Measurements from ENCODE around the gene NPB.

Gene NPB

GRCh38 chr17:81867170-81867990, 34.7 kb upstream of the NPB start (continued):
- TF ChIP-seq ZBTB1 (tag by site-specific recombination; IDR thresholded peaks at IDR 0.05): no peak
- TF ChIP-seq, protein P1, sequence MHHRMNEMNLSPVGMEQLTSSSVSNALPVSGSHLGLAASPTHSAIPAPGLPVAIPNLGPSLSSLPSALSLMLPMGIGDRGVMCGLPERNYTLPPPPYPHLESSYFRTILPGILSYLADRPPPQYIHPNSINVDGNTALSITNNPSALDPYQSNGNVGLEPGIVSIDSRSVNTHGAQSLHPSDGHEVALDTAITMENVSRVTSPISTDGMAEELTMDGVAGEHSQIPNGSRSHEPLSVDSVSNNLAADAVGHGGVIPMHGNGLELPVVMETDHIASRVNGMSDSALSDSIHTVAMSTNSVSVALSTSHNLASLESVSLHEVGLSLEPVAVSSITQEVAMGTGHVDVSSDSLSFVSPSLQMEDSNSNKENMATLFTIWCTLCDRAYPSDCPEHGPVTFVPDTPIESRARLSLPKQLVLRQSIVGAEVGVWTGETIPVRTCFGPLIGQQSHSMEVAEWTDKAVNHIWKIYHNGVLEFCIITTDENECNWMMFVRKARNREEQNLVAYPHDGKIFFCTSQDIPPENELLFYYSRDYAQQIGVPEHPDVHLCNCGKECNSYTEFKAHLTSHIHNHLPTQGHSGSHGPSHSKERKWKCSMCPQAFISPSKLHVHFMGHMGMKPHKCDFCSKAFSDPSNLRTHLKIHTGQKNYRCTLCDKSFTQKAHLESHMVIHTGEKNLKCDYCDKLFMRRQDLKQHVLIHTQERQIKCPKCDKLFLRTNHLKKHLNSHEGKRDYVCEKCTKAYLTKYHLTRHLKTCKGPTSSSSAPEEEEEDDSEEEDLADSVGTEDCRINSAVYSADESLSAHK (tag by site-specific recombination; IDR thresholded peaks at IDR 0.05): peak; percentile 48; the same call in 1 of the 2 replicates
- TF ChIP-seq ZBTB8A (tag by site-specific recombination; IDR thresholded peaks at IDR 0.05): peak; percentile 62
- TF ChIP-seq KLF1 (tag by site-specific recombination; IDR thresholded peaks at IDR 0.05): peak; percentile 68
- no peak for TF ChIP-seq ZNF184 (tag by site-specific recombination; IDR thresholded peaks at IDR 0.05)
- 0 out of 2 replicates have a peak, but pooled peaks have one; percentile 23 for TF ChIP-seq ZXDB (tag by site-specific recombination; IDR thresholded peaks at IDR 0.05)
- no peak for TF ChIP-seq ZNF391 (tag by site-specific recombination; IDR thresholded peaks at IDR 0.05; ENCODE audit: borderline replicate concordance, low read depth)
- TF ChIP-seq ZNF155 (tag by site-specific recombination; IDR thresholded peaks at IDR 0.05): no peak
- no peak for TF ChIP-seq ZNF626 (tag by site-specific recombination; IDR thresholded peaks at IDR 0.05)
- no peak for TF ChIP-seq ZNF555 (tag by site-specific recombination; conservative IDR thresholded peaks at IDR 0.05)
- no peak; the same call in none of the 2 replicates for TF ChIP-seq ZNF843 (tag by site-specific recombination; IDR thresholded peaks at IDR 0.05)
- no peak for TF ChIP-seq ZNF16 (tag by site-specific recombination; IDR thresholded peaks at IDR 0.05; ENCODE audit: low read depth)
- no peak; the same call in 1 of the 2 replicates for TF ChIP-seq KLF9 (tag by site-specific recombination; IDR thresholded peaks at IDR 0.05; ENCODE audit: low read depth)
- no peak for TF ChIP-seq ZNF670 (tag by site-specific recombination; IDR thresholded peaks at IDR 0.05; ENCODE audit: low read depth)
- TF ChIP-seq ZNF76 (tag by site-specific recombination; IDR thresholded peaks at IDR 0.05; ENCODE audit: borderline replicate concordance, low read depth): no peak
- peak; percentile 50; the same call in 1 of the 2 replicates for TF ChIP-seq ZBTB17 (tag by site-specific recombination; IDR thresholded peaks at IDR 0.05)
- peak; percentile 94 for TF ChIP-seq PATZ1 (tag by site-specific recombination; IDR thresholded peaks at IDR 0.05)
- TF ChIP-seq ZBTB20 (tag by site-specific recombination; IDR thresholded peaks at IDR 0.05): peak; percentile 81
- no peak for TF ChIP-seq ZNF404 (tag by site-specific recombination; IDR thresholded peaks at IDR 0.05)
- no peak for TF ChIP-seq ZNF37A (tag by site-specific recombination; IDR thresholded peaks at IDR 0.05)
- TF ChIP-seq, protein P2, sequence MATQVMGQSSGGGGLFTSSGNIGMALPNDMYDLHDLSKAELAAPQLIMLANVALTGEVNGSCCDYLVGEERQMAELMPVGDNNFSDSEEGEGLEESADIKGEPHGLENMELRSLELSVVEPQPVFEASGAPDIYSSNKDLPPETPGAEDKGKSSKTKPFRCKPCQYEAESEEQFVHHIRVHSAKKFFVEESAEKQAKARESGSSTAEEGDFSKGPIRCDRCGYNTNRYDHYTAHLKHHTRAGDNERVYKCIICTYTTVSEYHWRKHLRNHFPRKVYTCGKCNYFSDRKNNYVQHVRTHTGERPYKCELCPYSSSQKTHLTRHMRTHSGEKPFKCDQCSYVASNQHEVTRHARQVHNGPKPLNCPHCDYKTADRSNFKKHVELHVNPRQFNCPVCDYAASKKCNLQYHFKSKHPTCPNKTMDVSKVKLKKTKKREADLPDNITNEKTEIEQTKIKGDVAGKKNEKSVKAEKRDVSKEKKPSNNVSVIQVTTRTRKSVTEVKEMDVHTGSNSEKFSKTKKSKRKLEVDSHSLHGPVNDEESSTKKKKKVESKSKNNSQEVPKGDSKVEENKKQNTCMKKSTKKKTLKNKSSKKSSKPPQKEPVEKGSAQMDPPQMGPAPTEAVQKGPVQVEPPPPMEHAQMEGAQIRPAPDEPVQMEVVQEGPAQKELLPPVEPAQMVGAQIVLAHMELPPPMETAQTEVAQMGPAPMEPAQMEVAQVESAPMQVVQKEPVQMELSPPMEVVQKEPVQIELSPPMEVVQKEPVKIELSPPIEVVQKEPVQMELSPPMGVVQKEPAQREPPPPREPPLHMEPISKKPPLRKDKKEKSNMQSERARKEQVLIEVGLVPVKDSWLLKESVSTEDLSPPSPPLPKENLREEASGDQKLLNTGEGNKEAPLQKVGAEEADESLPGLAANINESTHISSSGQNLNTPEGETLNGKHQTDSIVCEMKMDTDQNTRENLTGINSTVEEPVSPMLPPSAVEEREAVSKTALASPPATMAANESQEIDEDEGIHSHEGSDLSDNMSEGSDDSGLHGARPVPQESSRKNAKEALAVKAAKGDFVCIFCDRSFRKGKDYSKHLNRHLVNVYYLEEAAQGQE (tag by site-specific recombination; IDR thresholded peaks at IDR 0.05): no peak
- peak; percentile 39 for TF ChIP-seq BCL11B (tag by site-specific recombination; IDR thresholded peaks at IDR 0.05; ENCODE audit: low read depth)
- TF ChIP-seq ZNF138 (tag by site-specific recombination; IDR thresholded peaks at IDR 0.05; ENCODE audit: borderline replicate concordance): no peak
- peak; percentile 76 for TF ChIP-seq GLIS1 (tag by site-specific recombination; IDR thresholded peaks at IDR 0.05)
- no peak for TF ChIP-seq RBAK (tag by site-specific recombination; IDR thresholded peaks at IDR 0.05)
- TF ChIP-seq ZIC2 (tag by site-specific recombination; IDR thresholded peaks at IDR 0.05): no peak
- no peak for TF ChIP-seq ZNF645 (tag by site-specific recombination; IDR thresholded peaks at IDR 0.05)
- no peak; the same call in 1 of the 2 replicates for TF ChIP-seq GLI4 (tag by site-specific recombination; IDR thresholded peaks at IDR 0.05)
- no peak for TF ChIP-seq PBX3 (CRISPR knock-in tag; IDR thresholded peaks at IDR 0.05)
- 0 out of 2 replicates have a peak, but pooled peaks have one; percentile 49 for TF ChIP-seq ZNF121 (tag by site-specific recombination; IDR thresholded peaks at IDR 0.05)
